ENCODE measurements around the gene ZNF783. TPM values are rescaled to one million over a fixed set of nuclear protein-coding genes. Genes with fewer than 3 reads are reported as not detected.
A peak's percentile ranks its signal among the peaks of the same experiment; 100 is the strongest.

ZNF783 gene
- total RNA-seq, 1 donor from 2014 or later, result 4.3 TPM

- ATAC-seq (no peak), DNase-seq (ENCODE audit: missing footprints) (no peak)
- intact Hi-C loops (cut with DNase I), result no loop called here
Measured at GRCh38 chr7:149277871-149278270, 15.9 kb downstream of the ZNF783 start.

- DNase-seq (ENCODE audit: missing footprints) (no peak), ATAC-seq (no peak)
- intact Hi-C loops (cut with DNase I), result no loop called here
Measured at GRCh38 chr7:149278396-149278795, 16.4 kb downstream of the ZNF783 start.

GRCh38 chr7:149279111-149279743, 17.2 kb downstream of the ZNF783 start:
- ATAC-seq (no peak), DNase-seq (ENCODE audit: missing footprints) (no peak)
- intact Hi-C loops (cut with DNase I), result no loop called here

- intact Hi-C loops (cut with DNase I), result no loop called here
- no peak for DNase-seq (ENCODE audit: missing footprints)
- no peak for ATAC-seq
Measured at GRCh38 chr7:149280151-149280550, 18.2 kb downstream of the ZNF783 start.

- ATAC-seq (no peak), DNase-seq (ENCODE audit: missing footprints) (no peak)
- intact Hi-C loops (cut with DNase I), result no loop called here
Measured at GRCh38 chr7:149280661-149281507, 18.9 kb downstream of the ZNF783 start.

GRCh38 chr7:149281508-149282330, 19.7 kb downstream of the ZNF783 start:
- no peak for ATAC-seq
- DNase-seq (ENCODE audit: missing footprints), result no peak
- intact Hi-C loops (cut with DNase I), result no loop called here

- intact Hi-C loops (cut with DNase I), result no loop called here
- ATAC-seq (no peak), DNase-seq (ENCODE audit: missing footprints) (no peak)
Measured at GRCh38 chr7:149282331-149282655, 20.3 kb downstream of the ZNF783 start.

- ATAC-seq (no peak), DNase-seq (ENCODE audit: missing footprints) (peak; percentile 50)
- intact Hi-C loops (cut with DNase I), result no loop called here
Measured at GRCh38 chr7:149283321-149283720, 21.3 kb downstream of the ZNF783 start.

GRCh38 chr7:149284343-149284742, 22.3 kb downstream of the ZNF783 start:
- no peak for DNase-seq (ENCODE audit: missing footprints)
- intact Hi-C loops (cut with DNase I), result no loop called here

GRCh38 chr7:149284850-149285585, 23.0 kb downstream of the ZNF783 start:
- intact Hi-C loops (cut with DNase I), result no loop called here
- DNase-seq (ENCODE audit: missing footprints) (peak; percentile 96), ATAC-seq (peak; percentile 96)

More at GRCh38 chr7:149284343-149284742, 22.3 kb downstream of the ZNF783 start:
- ATAC-seq, result no peak

GRCh38 chr7:149285603-149286002, 23.6 kb downstream of the ZNF783 start:
- peak; percentile 21 for ATAC-seq
- intact Hi-C loops (cut with DNase I), result no loop called here
- peak; percentile 79 for DNase-seq (ENCODE audit: missing footprints)

GRCh38 chr7:149286811-149287400, 24.9 kb downstream of the ZNF783 start:
- intact Hi-C loops (cut with DNase I), result no loop called here
- ATAC-seq (no peak), DNase-seq (ENCODE audit: missing footprints) (peak; percentile 48)

GRCh38 chr7:149287622-149288021, 25.6 kb downstream of the ZNF783 start:
- DNase-seq (ENCODE audit: missing footprints) (no peak), ATAC-seq (no peak)
- intact Hi-C loops (cut with DNase I), result no loop called here

- intact Hi-C loops (cut with DNase I), result no loop called here
Measured at GRCh38 chr7:149289262-149289661, 27.3 kb downstream of the ZNF783 start.

GRCh38 chr7:149289856-149290255, 27.9 kb downstream of the ZNF783 start:
- DNase-seq (ENCODE audit: missing footprints) (peak; percentile 54), ATAC-seq (no peak)

More at GRCh38 chr7:149289262-149289661, 27.3 kb downstream of the ZNF783 start:
- no peak for DNase-seq (ENCODE audit: missing footprints)
- no peak for ATAC-seq

GRCh38 chr7:149291036-149291780, 29.2 kb downstream of the ZNF783 start:
- peak; percentile 50 for DNase-seq (ENCODE audit: missing footprints)
- intact Hi-C loops (cut with DNase I), result no loop called here
- ATAC-seq, result peak; percentile 33

More at GRCh38 chr7:149289856-149290255, 27.9 kb downstream of the ZNF783 start:
- intact Hi-C loops (cut with DNase I), result no loop called here

- intact Hi-C loops (cut with DNase I), result no loop called here
- ATAC-seq, result no peak
- no peak for DNase-seq (ENCODE audit: missing footprints)
Measured at GRCh38 chr7:149291781-149292461, 29.9 kb downstream of the ZNF783 start.
